Measurements from ENCODE around the gene RGS3.
A peak's percentile ranks its signal among the peaks of the same experiment; 100 is the strongest.

The RGS3 gene

GRCh38 chr9:113590991-113591898, 127.7 kb downstream of the RGS3 start:
- no peaks in the 10 kb centered on the region for H3K9me3 ChIP-seq (ENCODE audit: control insufficient read depth, insufficient read depth, low read length)
- H3K36me3 ChIP-seq (ENCODE audit: insufficient read depth, low read length): peaks cover 6% of the 10 kb centered on the region; the same call in 1 of the 2 replicates
- H3K4me1 ChIP-seq (ENCODE audit: insufficient read depth, low read length): peaks cover 6% of the 10 kb centered on the region; the same call in 1 of the 2 replicates
- no peak overlapping the region for H3K9ac ChIP-seq (ENCODE audit: low read depth, low read length)

GRCh38 chr9:113591899-113592625, 128.5 kb downstream of the RGS3 start:
- Histone ChIP-seq H3K9ac (ENCODE audit: low read depth, low read length) (no peak overlapping the region), H3K4me1 (ENCODE audit: insufficient read depth, low read length) (peaks cover 6% of the 10 kb centered on the region; the same call in 1 of the 2 replicates), H3K36me3 (ENCODE audit: insufficient read depth, low read length) (peaks cover 6% of the 10 kb centered on the region), H3K9me3 (ENCODE audit: control insufficient read depth, insufficient read depth, low read length) (no peaks in the 10 kb centered on the region)

- Histone ChIP-seq H3K4me1 (ENCODE audit: insufficient read depth, low read length) (peaks cover 3% of the 10 kb centered on the region; the same call in 1 of the 2 replicates), H3K36me3 (ENCODE audit: insufficient read depth, low read length) (peaks cover 11% of the 10 kb centered on the region), H3K9ac (ENCODE audit: low read depth, low read length) (no peak overlapping the region; the same call in 1 of the 2 replicates), H3K9me3 (ENCODE audit: control insufficient read depth, insufficient read depth, low read length) (no peaks in the 10 kb centered on the region)
Measured at GRCh38 chr9:113592876-113593575, 129.5 kb downstream of the RGS3 start.

- H3K36me3 ChIP-seq (ENCODE audit: insufficient read depth, low read length): peaks cover 11% of the 10 kb centered on the region
- no peaks in the 10 kb centered on the region for H3K9me3 ChIP-seq (ENCODE audit: control insufficient read depth, insufficient read depth, low read length)
- peaks cover 3% of the 10 kb centered on the region; the same call in 1 of the 2 replicates for H3K4me1 ChIP-seq (ENCODE audit: insufficient read depth, low read length)
- H3K9ac ChIP-seq (ENCODE audit: low read depth, low read length): peak overlapping the region; percentile 86
Measured at GRCh38 chr9:113593682-113594281, 130.3 kb downstream of the RGS3 start.

GRCh38 chr9:113594484-113595299, 131.2 kb downstream of the RGS3 start:
- Histone ChIP-seq H3K9me3 (ENCODE audit: control insufficient read depth, insufficient read depth, low read length) (no peaks in the 10 kb centered on the region), H3K9ac (ENCODE audit: low read depth, low read length) (peak overlapping the region; percentile 86), H3K36me3 (ENCODE audit: insufficient read depth, low read length) (peaks cover 11% of the 10 kb centered on the region), H3K4me1 (ENCODE audit: insufficient read depth, low read length) (peaks cover 4% of the 10 kb centered on the region; the same call in 1 of the 2 replicates)

- Histone ChIP-seq H3K9ac (ENCODE audit: low read depth, low read length) (no peak overlapping the region), H3K4me1 (ENCODE audit: insufficient read depth, low read length) (peaks cover 13% of the 10 kb centered on the region; the same call in 1 of the 2 replicates)
Measured at GRCh38 chr9:113596616-113597320, 133.2 kb downstream of the RGS3 start.

GRCh38 chr9:113597390-113598241, 134.1 kb downstream of the RGS3 start:
- peaks cover 20% of the 10 kb centered on the region; the same call in 1 of the 2 replicates for H3K4me1 ChIP-seq (ENCODE audit: insufficient read depth, low read length)
- no peak overlapping the region for H3K9ac ChIP-seq (ENCODE audit: low read depth, low read length)
- peaks cover 11% of the 10 kb centered on the region for H3K36me3 ChIP-seq (ENCODE audit: insufficient read depth, low read length)
- no peaks in the 10 kb centered on the region for H3K9me3 ChIP-seq (ENCODE audit: control insufficient read depth, insufficient read depth, low read length)

More at GRCh38 chr9:113596616-113597320, 133.2 kb downstream of the RGS3 start:
- H3K9me3 ChIP-seq (ENCODE audit: control insufficient read depth, insufficient read depth, low read length): no peaks in the 10 kb centered on the region
- H3K36me3 ChIP-seq (ENCODE audit: insufficient read depth, low read length): peaks cover 11% of the 10 kb centered on the region

- Histone ChIP-seq H3K9ac (ENCODE audit: low read depth, low read length) (no peak overlapping the region), H3K9me3 (ENCODE audit: control insufficient read depth, insufficient read depth, low read length) (no peaks in the 10 kb centered on the region), H3K36me3 (ENCODE audit: insufficient read depth, low read length) (peaks cover 11% of the 10 kb centered on the region), H3K4me1 (ENCODE audit: insufficient read depth, low read length) (peaks cover 28% of the 10 kb centered on the region)
Measured at GRCh38 chr9:113598451-113598850, 134.9 kb downstream of the RGS3 start.

GRCh38 chr9:113598883-113599282, 135.4 kb downstream of the RGS3 start:
- H3K9ac ChIP-seq (ENCODE audit: low read depth, low read length): no peak overlapping the region
- no peaks in the 10 kb centered on the region for H3K9me3 ChIP-seq (ENCODE audit: control insufficient read depth, insufficient read depth, low read length)
- H3K4me1 ChIP-seq (ENCODE audit: insufficient read depth, low read length): peaks cover 32% of the 10 kb centered on the region
- H3K36me3 ChIP-seq (ENCODE audit: insufficient read depth, low read length): peaks cover 11% of the 10 kb centered on the region

GRCh38 chr9:113599646-113600022, 136.1 kb downstream of the RGS3 start:
- peaks cover 11% of the 10 kb centered on the region for H3K36me3 ChIP-seq (ENCODE audit: insufficient read depth, low read length)
- H3K9ac ChIP-seq (ENCODE audit: low read depth, low read length): no peak overlapping the region
- peaks cover 35% of the 10 kb centered on the region for H3K4me1 ChIP-seq (ENCODE audit: insufficient read depth, low read length)
- no peaks in the 10 kb centered on the region for H3K9me3 ChIP-seq (ENCODE audit: control insufficient read depth, insufficient read depth, low read length)

GRCh38 chr9:113600023-113600823, 136.7 kb downstream of the RGS3 start:
- peaks cover 11% of the 10 kb centered on the region for H3K36me3 ChIP-seq (ENCODE audit: insufficient read depth, low read length)
- H3K9ac ChIP-seq (ENCODE audit: low read depth, low read length): no peak overlapping the region
- H3K4me1 ChIP-seq (ENCODE audit: insufficient read depth, low read length): peaks cover 35% of the 10 kb centered on the region
- H3K9me3 ChIP-seq (ENCODE audit: control insufficient read depth, insufficient read depth, low read length): no peaks in the 10 kb centered on the region
